Prostate gland (tissue), 2 donors: ENCODE data around the gene RASA1. TPM values are rescaled to one million over a fixed set of nuclear protein-coding genes. Genes with fewer than 3 reads are reported as not detected.

Source experiments
- DNase-seq: peaks from one replicate; pipeline ENCODE4 v3.0.0-alpha.2; 2019; ENCODE audit warnings: low spot score
- H3K27ac ChIP-seq, 2 donors: fragments of 200-600 bp; sonication (generic); 2 replicates each; pipeline ENCODE4 v1.5.1; 2017 to 2019
- H3K27me3 ChIP-seq: fragments of 200-600 bp; sonication (generic); replicated peaks from 2 replicates; pipeline ENCODE4 v1.5.1; 2019; ENCODE audit not compliant: insufficient read depth
- H3K36me3 ChIP-seq, 2 donors: fragments of 200-600 bp; sonication (generic); 1 replicate in 1 of 2; 2 replicates in 1 of 2; pipeline versions ENCODE4 v1.5.1 to v1.8.1; 2017 to 2019
- H3K4me1 ChIP-seq: fragments of 200-600 bp; sonication (generic); replicated peaks from 2 replicates; pipeline ENCODE4 v1.5.1; 2019
- H3K4me3 ChIP-seq, 2 donors: fragments of 200-600 bp; sonication (generic); 2 replicates each; pipeline ENCODE4 v1.5.1; 2017 to 2019
- H3K9me3 ChIP-seq: fragments of 200-600 bp; sonication (generic); 2 replicates; pipeline ENCODE4 v1.5.1; 2017
- POLR2A ChIP-seq: fragments of 450-650 bp; IDR thresholded peaks from one replicate; pipeline ENCODE4 v1.6.1; 2016; ENCODE audit warnings: antibody characterized with exemption, mild to moderate bottlenecking
- POLR2AphosphoS5 ChIP-seq: sonication (generic); formaldehyde crosslinking; IDR thresholded peaks from one replicate; pipeline ENCODE4 v1.6.1; 2017; ENCODE audit warnings: antibody characterized with exemption
- WGBS: methylation state at CpG from one replicate; pipeline ENCODE4 v1.1.5; 2018; 5-methylcytosine and 5-hydroxymethylcytosine counted together
- intact Hi-C: fragments of 100-400 bp; cut with DNase I; formaldehyde crosslinking; loops from one replicate; pipeline ENCODE4 v1.14.2; 2022
- total RNA-seq, 2 donors: library from RNA; depleted of rRNA; stranded (reverse); fragments of >200 nt; gene quantifications; one replicate each; pipeline ENCODE4 v1.1.0, GENCODE V29; 2016
- TF ChIP-seq, protein P1 (sequence below), 4 experiments: fragments of 200-600 bp in 2 of 4; fragments of 450-650 bp in 2 of 4; sonication (generic) in 2 of 4; IDR thresholded peaks; 1 replicate in 3 of 4; 2 replicates in 1 of 4; pipeline ENCODE4 v1.5.1; 2016 to 2019; ENCODE audit warnings: antibody characterized with exemption in 4 of 4, mild to moderate bottlenecking in 2 of 4, moderate library complexity in 2 of 4

Gene RASA1
- total RNA-seq, 2 donors from 2014 or later = 22.2 to 36.8 TPM

- no peak overlapping the region for H3K27ac ChIP-seq
- H3K36me3 ChIP-seq = no peaks in the 10 kb centered on the region
- H3K27me3 ChIP-seq = no peaks in the 10 kb centered on the region
- H3K9me3 ChIP-seq = no peaks in the 10 kb centered on the region
- WGBS = 99% methylated on average over 9 of the region's 16 CpGs
- no peak for DNase-seq
- TF ChIP-seq POLR2A = no peak
- H3K4me1 ChIP-seq = no peaks in the 10 kb centered on the region
- H3K4me3 ChIP-seq = no peak overlapping the region
- intact Hi-C loops = no loop called here
These were observed 15.4 kb upstream of the RASA1 start for GRCh38 chr5:87252283-87252605.

- TF ChIP-seq, protein P1, sequence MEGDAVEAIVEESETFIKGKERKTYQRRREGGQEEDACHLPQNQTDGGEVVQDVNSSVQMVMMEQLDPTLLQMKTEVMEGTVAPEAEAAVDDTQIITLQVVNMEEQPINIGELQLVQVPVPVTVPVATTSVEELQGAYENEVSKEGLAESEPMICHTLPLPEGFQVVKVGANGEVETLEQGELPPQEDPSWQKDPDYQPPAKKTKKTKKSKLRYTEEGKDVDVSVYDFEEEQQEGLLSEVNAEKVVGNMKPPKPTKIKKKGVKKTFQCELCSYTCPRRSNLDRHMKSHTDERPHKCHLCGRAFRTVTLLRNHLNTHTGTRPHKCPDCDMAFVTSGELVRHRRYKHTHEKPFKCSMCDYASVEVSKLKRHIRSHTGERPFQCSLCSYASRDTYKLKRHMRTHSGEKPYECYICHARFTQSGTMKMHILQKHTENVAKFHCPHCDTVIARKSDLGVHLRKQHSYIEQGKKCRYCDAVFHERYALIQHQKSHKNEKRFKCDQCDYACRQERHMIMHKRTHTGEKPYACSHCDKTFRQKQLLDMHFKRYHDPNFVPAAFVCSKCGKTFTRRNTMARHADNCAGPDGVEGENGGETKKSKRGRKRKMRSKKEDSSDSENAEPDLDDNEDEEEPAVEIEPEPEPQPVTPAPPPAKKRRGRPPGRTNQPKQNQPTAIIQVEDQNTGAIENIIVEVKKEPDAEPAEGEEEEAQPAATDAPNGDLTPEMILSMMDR (IDR thresholded peaks at IDR 0.05) = no peak
- no peak for TF ChIP-seq POLR2A
- Histone ChIP-seq H3K27ac (no peak overlapping the region), H3K27me3 (no peaks in the 10 kb centered on the region), H3K4me3 (no peak overlapping the region), H3K4me1 (no peaks in the 10 kb centered on the region), H3K36me3 (no peaks in the 10 kb centered on the region), H3K9me3 (no peaks in the 10 kb centered on the region)
- intact Hi-C loops = no loop called here
- no peak for DNase-seq
- 86% methylated on average over 2 of the region's 2 CpGs for WGBS
These were observed 13.6 kb upstream of the RASA1 start for GRCh38 chr5:87254035-87254434.

- TF ChIP-seq POLR2A (no peak), POLR2AphosphoS5 (no peak)
- TF ChIP-seq, protein P1 (IDR thresholded peaks at IDR 0.05) = no peak
- Histone ChIP-seq H3K36me3 (no peaks in the 10 kb centered on the region), H3K4me3 (no peak overlapping the region), H3K4me1 (no peaks in the 10 kb centered on the region), H3K9me3 (no peaks in the 10 kb centered on the region), H3K27me3 (no peaks in the 10 kb centered on the region), H3K27ac (no peak overlapping the region)
- intact Hi-C loops = no loop called here
- DNase-seq = no peak
- WGBS = 89% methylated on average over 1 of the region's 1 CpG
These were observed 9.2 kb upstream of the RASA1 start for GRCh38 chr5:87258507-87258906.

DNA sequence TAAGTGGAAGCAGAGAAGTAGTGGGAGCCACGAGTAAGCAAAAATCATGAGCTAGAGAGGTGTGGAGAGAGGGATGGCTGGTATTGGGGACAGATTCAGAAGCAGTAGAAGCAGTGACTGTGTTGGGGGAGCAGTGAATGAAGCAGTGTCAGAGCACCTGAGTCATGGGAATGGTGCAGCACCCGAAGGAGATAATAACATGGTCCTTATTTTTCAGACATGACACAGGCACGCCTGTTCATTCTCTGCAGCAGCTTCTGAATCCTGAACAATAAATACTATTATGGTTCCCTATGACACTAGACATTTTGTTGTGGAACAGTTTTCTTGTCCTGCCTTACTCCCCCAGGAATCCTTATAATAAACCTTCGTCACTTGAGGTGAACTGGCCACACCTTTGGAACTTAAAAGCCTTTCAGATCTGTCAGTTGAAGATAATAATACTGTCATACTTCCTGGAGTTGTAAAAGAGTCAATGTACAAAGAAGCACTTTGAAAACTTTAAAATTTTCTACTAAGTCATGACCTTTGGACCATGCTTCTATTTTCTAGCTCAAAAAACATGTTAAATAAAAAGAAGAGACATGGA, 7.0 kb upstream of the RASA1 start:
- H3K4me1 ChIP-seq = no peaks in the 10 kb centered on the region
- no peak overlapping the region for H3K4me3 ChIP-seq
- no peaks in the 10 kb centered on the region for H3K27me3 ChIP-seq
- WGBS = 54% methylated on average over 4 of the region's 4 CpGs
- intact Hi-C loops = no loop called here
- TF ChIP-seq POLR2A (no peak), POLR2AphosphoS5 (no peak)
- TF ChIP-seq, protein P1 (IDR thresholded peaks at IDR 0.05) = no peak
- no peaks in the 10 kb centered on the region for H3K9me3 ChIP-seq
- no peaks in the 10 kb centered on the region for H3K36me3 ChIP-seq
- no peak for DNase-seq
- H3K27ac ChIP-seq = no peak overlapping the region

DNA sequence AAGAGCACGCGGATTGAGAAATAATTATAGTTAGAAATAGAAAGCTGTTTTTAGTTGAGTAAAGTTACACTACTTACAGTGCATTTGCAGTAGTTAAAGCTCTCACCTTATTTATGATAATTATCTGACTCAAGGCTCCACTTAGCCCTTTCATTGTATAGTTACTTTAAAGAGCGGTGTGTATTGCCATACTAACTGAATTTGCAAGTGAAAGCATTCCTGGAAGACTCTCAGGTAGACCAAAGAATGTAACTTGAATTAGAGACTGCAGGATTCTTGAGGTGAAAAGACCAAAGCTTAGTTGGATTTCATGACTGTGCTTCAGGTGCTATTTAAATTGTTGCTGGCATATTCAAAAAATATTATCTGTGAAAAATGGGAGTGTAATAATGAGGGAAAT, 4.2 kb upstream of the RASA1 start:
- DNase-seq = no peak
- Histone ChIP-seq H3K36me3 (no peaks in the 10 kb centered on the region), H3K9me3 (no peaks in the 10 kb centered on the region), H3K27ac (no peak overlapping the region), H3K27me3 (no peaks in the 10 kb centered on the region), H3K4me1 (no peaks in the 10 kb centered on the region), H3K4me3 (no peak overlapping the region)
- 76% methylated on average over 3 of the region's 3 CpGs for WGBS
- intact Hi-C loops = no loop called here
- TF ChIP-seq, protein P1 (IDR thresholded peaks at IDR 0.05) = no peak
- TF ChIP-seq POLR2AphosphoS5 = no peak
- TF ChIP-seq POLR2A = no peak
